ENCODE data around the gene FAM83F.

The FAM83F gene

DNA sequence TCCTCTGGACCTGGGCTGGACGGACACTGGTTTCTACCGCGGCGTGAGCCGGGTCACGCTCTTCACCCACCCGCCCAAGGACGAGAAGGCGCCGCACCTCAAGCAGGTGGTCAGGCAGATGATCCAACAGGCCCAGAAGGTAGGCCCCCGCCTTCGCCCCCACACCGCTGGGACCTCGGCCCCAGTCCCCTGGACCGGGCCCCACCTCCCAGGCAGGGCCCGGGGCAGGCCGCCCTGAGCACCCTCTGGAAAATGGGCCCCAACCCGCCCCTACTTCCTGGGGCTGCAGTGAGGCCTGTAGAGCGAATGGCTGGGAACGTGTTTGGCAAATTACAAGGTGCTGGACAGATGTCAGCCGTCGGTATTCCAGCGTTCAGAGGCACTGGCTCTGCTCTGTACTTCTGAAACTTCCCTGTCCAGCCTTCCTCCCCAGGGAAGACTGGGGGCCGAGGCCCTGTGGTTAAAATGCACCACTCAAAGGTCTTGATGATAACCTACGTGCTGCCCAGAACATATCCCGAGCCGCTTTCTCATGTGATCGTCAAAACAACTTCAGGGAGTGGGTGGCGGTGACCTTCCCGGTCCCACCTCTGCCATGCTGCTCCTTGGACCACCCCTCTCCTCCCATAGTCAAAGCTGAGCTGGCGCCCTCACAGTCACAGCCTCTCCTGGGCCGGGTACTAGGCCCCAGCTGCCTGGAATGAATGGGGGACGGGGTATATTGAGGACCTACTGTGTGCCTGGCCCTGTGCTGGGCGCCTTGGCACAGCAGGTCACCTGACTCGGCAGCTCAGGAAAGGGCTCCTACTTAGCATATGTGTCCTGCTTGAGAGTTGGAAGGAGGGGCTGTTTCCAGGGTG lies 869 bp downstream of the FAM83F start:
- DNase-seq = no peak

DNA sequence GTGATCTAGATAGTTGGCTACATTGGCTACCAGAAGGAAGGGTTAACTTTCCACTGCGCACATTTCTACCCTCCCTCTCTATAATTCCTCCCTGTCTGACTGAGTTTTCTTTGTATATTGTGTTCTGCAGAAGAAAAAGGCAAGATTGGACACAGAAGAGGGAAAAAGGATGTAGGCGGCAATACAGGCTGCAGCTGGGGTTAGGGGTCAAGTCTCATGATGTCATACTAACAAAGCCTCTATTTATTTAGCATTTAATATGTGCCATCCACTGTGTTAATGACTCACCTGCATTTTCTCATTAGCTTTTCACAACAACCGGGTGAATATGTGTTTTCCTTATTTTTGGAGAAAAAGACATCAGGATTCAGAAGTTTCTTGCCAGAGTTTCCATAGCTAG lies 2.0 kb downstream of the FAM83F start:
- no peak for DNase-seq

DNA sequence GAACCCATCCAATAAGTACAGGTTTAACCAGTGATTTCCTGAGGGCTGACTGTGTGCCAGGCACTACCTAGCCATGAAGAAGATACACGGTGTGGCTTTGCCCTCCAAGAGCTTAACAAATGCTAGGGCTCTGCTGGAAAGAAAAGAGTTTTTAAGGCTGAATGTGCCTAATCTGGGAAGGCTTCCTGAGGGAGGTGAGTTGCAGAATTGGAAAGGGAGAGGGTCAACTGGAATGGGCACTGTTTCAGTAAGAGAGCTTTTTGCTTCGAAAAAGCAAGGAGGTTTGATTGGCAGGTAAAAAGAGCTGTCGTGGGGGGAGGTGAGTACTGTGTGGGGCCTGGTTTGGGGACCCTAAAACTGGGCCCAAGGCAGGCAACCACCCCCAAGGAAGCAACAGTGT lies 2.7 kb downstream of the FAM83F start:
- no peak for DNase-seq

DNA sequence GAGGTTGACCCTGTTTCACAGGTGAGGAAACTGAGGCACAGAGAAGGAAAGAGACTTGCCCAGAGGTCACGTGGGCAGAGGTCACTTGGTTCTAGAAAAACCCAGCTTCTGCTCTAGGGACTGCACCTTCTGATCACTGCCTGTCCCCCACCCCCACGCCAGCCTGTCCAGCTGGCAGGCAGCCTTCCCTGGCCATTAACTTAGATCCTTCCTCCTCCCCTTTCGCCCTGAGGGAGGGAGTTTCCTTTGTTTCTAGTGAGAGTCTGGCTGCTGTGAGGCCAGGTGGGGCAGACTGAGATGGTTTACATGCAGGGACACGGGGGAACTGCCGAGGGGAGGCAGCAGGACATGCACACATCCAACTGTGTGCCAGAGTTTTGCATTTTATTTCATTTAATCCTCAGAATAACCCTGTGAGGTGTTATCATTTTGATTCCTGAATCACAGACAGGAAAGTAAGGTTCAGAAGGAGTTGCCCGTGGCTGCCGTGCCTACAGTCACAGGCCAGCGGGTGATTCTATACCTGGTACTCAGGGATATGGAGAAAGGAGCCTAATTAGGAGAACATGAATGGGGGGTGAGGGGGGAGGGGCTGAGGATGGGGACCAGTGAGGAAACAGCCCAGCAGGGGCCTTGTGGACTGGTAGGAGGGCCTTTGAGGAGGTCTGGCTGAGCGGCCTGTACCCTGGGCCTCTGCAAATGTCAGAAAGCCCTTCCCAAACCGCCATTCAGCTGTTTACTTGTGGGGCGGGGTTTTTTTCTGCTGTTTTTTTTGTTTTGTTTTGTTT lies 3.4 kb downstream of the FAM83F start:
- no peak for DNase-seq

DNA sequence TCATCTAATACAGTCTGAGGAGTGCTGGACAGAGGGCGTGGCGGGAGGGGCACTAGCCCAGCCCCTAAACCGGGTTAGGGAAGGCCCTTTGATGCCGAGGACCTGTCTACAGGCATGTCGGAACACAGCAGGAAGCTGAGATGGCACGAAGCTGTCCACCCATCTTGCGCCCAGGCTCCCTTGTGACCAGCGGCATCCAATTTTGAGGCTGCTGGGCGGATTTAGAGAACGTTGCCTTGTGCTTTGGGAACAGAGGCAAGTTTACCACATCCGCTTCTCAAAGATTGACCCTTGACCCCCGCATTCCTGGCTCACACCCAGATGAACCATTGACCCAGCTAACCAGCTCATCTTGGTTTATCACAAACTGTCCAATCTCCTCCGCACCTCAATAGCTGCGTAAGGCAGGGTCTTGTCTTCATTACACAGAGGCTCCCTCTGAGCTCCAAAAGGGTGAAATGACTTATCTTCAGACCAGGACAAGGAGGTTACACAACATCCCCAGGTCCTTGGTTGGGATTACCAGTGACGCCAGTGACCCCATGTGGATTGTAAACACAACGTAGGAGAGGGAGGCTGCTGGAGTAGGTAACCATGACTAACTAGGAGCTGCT lies 4.5 kb downstream of the FAM83F start:
- no peak for DNase-seq

DNA sequence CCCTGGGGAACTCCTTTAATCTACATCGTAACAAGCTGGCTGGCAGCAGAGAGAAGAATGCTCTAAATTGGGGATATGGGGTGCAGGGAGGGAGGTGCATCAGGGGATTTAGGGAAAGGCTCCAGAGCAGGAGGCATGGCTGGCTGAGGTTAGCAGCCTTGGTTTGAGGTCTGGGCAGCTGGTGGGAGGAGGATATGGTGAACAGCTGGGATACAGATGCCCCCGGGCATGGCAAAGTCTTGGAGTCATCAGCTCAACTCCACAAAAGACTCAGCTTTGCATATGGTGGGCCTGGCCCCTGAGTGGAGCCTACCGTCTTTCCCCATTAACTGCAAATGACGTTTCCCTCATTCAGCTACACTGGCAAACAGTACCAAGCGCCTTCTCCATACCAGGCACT lies 5.4 kb downstream of the FAM83F start:
- DNase-seq = no peak

DNA sequence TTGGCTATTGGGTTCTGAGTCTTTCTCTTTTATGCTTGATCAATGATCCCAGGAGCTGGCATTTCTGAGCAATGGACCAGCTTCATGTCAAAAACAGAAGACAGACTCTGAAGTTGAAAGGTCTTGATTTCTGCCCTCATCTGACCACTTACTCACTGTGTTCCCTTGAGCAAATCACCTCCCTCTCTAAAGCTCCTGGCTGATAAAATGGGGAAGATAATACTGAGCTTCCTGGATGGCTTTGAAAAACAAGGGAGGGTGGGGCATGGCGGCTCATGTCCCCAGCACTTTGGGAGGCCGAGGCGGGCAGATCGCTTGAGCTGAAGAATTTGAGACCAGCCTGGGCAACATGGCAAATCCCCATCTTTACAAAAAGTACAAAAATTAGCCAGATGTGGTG lies 6.4 kb downstream of the FAM83F start:
- no peak for DNase-seq

DNA sequence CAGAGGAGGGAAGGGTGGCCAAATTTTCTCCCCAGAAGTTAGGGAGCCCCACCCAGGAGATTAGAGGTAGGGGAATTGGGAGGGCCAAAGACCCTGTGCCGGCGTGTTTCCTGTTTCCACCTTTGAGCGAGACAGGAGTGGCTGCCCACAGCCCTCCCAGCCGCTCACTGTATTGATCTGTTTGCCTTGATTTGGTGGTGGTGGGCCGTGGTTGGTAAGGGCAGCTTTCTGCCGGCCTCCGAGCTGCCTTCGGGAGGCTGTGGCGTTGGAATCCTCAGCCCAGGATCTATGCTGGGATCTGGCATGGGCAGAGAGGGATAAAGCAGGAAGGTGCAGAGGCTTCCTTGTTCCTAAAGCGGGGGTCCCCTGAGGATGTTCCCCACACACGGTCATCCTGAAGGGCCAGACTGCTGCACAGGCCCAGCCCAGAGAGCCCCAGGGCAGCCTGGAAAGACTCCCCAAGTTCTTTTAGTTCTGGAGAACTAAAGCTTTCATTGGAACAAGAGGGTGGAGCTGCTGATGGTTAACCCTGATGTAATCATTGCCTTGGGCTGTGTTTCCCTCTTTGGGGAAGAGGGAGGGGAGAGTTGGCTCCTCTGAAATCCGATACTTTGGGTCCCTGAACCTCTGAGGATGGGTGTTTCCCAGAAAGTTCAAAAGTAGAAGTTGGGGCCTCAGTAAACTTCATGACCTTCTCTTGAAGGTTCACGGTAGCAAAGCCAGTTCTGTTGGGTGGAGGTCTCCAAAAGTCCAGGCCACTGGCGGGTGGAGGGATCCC lies 7.2 kb downstream of the FAM83F start:
- DNase-seq = no peak

DNA sequence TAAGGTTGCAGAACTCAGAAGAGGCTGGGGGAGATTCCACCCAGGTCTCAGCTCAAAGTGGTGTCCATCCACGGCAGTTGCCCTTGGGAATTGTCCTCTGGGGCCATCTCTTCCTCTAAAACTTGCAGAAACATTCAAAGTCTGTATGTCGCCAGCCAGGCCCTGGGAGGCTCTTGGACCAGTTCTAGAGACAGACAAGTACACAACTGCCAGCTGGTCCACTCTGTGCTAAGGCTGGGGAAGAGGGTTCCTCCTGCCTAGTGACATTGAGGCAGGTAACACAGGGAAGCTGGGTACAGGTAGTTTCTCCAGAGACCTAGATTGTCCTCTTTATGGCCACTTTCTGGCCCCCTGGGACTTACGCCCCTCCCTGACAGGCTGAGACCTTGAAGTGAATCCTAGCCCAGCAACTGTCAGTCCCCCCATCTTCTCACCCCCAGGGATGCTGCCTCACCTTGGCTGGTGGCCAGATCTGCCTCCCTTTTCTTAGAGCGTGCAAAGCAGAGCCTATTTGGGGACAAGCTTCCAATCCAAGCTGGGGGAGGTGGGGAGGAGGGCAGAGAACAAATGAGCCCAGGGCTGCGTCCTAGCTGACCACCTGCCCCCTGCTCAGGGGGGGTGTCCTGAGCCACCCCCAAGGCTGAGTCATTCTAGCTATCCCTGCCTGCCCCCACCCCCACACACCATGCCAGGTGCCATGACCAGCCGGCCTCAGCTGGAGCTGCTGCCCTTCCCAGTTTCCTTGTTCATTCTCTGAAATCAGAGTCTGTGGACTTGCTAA lies 8.4 kb downstream of the FAM83F start:
- DNase-seq = no peak

DNA sequence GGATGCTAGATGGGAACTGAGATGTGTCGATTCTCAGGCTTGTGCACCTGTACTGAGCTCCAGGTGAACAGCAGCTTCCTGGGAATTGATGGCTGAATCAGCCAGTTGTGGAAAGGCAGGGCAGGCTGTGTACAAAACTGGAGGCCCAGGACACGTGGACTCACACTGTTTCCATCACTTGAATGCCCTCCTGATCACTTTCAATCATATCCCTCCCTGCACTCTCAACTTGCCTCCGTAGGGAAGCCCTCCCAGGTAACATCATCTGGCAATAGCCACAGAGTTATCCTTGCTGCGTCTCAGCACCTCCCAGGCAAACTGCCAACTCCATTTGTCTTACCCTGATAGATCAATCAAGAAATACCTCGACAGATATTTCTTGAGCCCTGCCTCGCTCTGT lies 10.1 kb downstream of the FAM83F start:
- no peak for DNase-seq

DNA sequence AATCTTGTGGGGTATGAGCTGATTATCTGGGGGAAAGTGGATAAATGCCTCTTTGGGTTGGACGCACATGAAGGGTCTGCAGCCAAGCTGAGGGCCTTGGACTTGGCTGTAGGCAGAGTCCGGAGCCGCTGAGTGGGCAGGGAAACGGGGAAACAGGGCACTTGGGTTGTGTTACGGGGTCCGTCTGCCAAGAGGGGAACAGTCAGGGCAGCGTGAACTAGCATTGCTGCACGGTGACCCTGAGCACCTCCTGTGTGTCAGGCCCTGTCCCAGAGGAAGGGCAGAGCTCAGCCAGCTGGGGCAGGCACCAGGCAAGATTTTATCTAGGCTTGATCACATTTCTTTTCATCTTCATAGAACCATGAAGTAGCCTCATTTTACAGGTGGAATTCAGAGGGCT lies 11.9 kb downstream of the FAM83F start:
- DNase-seq = no peak

DNA sequence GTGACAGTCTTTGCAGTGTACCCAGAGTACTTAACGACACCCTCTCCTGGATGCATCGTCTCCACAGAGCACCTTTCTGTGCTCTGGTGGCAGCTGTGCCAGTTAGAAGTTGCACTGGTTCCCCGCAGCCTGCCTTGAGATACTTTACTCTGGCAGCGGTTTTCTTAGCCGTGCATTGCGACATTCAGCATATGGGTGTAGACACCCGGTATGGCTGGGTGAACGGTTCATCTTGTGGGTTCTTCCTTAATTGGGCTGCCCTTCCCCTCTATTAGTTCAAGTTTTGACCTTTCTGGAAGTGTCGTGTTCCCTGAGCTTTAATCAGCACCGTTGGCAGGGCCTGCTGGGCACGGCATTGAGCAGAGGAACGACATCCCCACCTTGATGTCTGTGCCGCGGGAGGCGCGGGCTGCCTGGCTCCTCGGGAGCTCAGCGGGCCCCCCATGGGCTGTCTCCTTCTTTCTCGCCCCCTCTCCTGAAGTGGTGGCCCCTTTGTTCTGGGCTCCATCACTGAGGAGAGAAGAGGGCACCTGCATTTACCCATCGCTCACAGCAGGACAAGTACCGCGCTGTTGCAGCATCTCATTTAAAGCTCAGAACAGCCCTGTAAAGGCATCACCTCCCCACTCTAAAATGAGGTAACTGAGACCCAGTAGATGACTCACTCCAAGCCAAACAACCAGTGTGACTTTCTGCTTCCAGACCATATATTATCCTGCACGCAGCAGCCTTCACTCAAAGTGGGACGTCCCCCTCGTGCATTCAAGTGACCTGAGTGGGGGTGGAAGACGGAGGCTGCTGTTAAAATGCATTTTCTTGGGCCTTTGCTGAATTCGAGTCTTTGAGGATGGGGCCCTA lies 13.3 kb downstream of the FAM83F start:
- DNase-seq = no peak

DNA sequence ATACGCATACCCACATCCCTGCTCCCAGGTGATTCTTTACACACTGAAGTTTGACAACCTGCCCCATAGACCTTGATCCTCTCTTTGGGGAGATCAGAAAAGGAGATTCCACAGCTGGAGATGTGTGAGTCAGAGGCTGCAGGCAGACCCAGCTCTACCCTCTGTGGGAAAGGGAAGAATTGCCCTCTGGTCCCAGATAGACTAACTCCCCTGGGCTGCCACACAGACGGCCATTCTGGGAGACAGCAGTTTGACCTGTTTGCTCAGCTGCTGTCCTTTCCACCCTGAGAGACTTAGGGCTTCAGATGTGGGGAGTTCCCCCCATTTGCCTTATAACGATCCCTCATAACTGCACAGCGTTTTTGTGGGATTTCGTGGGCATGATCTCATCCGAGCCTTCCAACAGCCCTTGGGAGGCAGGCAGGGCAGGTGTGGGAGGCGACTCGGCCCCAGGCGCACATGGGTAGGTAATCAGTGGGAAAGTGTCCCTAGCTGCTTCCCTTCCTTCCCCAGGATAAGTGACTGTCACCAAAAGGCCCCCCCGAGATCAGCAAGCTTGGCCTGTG lies 14.1 kb downstream of the FAM83F start:
- DNase-seq = no peak

DNA sequence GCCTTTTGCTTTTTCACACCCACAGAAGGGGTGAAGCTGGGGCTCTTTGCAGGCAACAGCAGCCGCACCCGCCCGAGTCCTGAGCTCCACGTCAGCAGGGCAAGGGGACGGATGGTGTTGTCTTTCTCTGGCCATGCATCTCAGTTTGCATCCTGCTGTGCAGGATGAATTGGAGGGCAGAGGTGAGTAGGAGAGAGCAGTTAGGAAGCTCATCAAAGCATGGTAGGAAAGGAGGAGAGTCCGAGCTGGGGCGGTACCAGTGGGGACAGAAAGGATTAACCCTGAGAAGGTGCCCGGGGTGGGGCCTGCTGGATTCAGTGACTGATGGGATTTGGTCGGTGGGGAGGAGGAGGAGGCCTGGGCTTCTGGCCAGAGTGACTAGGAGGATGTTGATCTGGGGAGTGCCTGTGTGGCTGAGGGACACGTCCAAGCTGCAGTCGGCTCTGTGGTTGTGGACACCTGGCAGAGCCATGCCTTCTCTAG lies 14.6 kb downstream of the FAM83F start:
- DNase-seq = no peak

DNA sequence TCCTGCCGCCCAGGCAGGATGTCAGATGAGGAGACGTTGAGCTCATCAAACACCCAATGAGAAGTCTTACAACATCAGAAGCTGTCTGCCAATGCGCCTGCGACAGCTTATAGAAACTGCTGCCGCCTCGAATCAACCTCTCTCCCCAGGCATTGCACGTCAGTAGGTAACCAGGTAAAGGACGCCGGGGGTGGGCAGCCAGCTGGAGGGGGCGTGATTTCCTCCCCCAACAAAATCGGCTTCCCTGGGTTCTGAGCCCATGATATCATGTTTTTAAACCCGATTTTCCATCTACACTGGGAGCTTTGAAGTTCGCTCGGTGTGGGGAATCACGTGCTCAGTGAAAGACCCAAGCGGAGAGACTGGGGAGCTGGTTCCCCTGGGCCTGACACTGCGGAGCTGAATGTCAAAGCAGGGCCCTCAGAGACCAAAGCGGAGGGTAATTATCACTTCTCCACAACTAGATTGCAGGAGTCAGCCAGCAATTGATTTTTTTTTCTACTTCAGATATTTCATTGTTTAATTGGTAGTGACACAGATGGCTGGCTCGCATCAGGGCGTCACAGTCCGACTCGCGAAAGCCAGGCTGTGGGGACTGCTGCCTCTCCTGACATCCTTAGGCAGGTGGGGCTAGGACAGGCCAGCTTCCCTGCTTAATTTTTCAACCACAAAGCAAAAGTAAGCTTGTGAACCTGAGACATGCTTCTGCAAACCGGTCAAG lies 15.4 kb downstream of the FAM83F start:
- DNase-seq = no peak

DNA sequence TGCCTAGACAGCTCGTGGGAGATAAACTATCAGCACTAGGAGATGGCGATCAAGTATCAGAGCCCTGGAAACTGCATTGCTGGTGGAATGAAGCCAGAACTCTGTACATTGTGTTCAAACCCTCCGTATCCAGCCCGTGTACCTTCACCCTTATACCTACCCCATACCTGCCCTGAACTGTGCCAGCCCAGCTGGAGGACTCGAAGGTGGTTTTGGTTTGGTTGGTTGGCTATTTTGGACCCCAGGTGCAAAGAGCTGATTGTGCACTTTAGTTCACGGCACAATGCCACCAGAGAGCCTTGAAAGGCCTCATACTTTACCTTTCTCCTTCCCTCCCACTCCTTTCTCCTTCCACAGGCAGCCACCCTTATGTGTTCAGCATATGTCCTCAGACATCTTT lies 16.0 kb downstream of the FAM83F start:
- DNase-seq = no peak

DNA sequence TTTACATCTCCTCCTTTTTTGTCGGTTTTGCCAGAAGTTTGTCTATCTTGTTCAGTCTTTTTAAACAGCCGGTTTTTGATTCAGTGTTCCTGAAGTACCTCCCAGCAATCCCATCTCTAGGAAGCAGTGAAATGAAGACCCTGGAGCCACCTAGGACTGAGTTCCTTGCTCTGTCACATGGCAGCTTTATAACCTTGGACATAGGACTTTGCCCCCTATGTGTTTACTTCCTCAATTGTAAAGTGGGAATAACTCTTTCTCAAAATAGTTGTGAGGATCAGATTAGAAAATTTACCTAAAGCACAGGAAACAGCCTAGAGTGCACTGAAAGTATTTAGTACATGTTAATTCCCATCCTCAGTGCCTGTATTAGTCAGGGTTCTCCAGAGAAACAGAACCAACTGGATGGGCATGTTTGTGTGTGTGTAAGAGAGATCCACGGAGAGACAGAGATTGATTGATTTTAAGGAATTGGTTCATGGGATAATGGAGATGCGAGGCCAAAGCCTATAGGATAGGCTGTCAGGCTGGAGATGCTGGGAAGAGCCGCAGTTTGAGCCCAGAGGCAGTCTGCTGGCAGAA lies 20.0 kb downstream of the FAM83F start:
- no peak for DNase-seq

DNA sequence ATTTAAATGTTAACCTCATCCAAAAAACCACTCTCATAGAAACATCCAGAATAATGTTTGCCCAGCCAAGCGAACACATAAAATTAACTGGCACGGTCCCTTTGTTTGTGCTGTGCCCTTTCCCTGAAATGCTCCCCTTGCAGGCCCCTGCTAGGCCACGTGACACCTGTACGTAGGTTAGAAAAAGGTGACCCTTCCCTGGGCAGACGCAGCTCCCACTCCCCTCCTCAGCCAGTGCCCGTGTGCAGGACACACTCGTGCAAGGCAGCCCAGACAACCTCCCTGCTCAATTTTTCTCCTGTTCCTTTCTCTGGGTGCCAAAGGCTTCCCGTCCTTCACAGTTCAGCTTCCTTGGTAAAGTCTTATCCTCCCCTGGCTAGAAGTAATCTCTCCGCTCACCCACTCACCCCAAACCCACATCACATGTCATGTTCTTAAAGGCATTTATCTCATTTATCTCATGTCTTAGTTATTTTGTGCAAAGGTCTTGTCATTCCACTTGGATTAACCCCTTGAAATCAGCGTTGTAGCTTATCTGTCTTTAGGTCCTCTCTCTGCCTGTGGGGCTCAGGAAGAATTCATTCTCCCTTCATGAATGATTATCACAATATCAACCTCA lies 20.7 kb downstream of the FAM83F start:
- DNase-seq = no peak

DNA sequence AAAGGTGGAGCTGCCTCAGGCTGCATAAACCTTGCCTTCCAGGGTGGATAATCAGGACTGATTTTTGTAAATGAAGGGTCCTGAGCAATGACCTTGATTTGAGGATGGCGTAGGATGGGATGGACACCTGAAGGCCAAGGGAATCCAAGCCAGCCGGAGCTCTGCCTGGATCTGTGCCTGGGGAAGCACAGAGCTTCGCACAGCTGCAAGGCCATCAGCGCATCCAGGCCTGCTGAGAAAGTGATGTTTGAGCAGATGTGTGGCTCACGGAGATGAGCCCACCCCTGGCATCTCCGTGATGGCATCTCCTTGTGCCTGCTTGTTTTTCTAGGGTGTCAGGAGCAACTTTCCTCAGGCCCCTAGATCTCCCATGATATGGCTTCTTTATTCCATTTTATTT lies 23.3 kb downstream of the FAM83F start:
- DNase-seq = no peak
